H1 (cell line): Measurements from ENCODE around the gene ENOSF1.

Experiments used
- BRCA1 ChIP-seq: IDR thresholded peaks from 2 replicates; pipeline ENCODE4 v1.6.1; 2012; ENCODE audit warnings: low read depth, low read length, improper control_type of control experiment
- CTCF ChIP-seq, 3 experiments: IDR thresholded peaks; 1 replicate in 2 of 3; 2 replicates in 1 of 3; pipeline versions ENCODE4 v1.5.1 to v1.6.1; 2011; ENCODE audit warnings: low read length in 3 of 3, mild to moderate bottlenecking in 3 of 3, inconsistent platforms in 2 of 3, low read depth in 1 of 3, moderate library complexity in 1 of 3; ENCODE audit not compliant: insufficient read depth in 1 of 3; ENCODE audit errors: control extremely low read depth in 1 of 3
- E2F6 ChIP-seq: IDR thresholded peaks from 2 replicates; pipeline ENCODE4 v1.6.1; 2012; ENCODE audit warnings: inconsistent platforms
- EGR1 ChIP-seq: IDR thresholded peaks from 2 replicates; pipeline ENCODE4 v1.6.1; 2011; ENCODE audit warnings: low read depth, low read length, borderline replicate concordance
- EP300 ChIP-seq, 2 experiments: IDR thresholded peaks; 1 replicate in 1 of 2; 2 replicates in 1 of 2; pipeline ENCODE4 v1.6.1; 2011 to 2012; ENCODE audit warnings: low read depth in 2 of 2, low read length in 2 of 2, mild to moderate bottlenecking in 2 of 2, borderline replicate concordance in 1 of 2, inconsistent platforms in 1 of 2, moderate library complexity in 1 of 2
- HDAC2 ChIP-seq, 2 experiments: fragments of 300-600 bp in 1 of 2; sonication (generic) in 1 of 2; IDR thresholded peaks; 2 replicates each; pipeline ENCODE4 v1.6.1; 2011 to 2012; ENCODE audit warnings: low read depth in 2 of 2, low read length in 2 of 2, mild to moderate bottlenecking in 2 of 2, moderate library complexity in 2 of 2, borderline replicate concordance in 1 of 2, inconsistent platforms in 1 of 2
- POLR2A ChIP-seq, 2 experiments: IDR thresholded peaks; 1 replicate in 1 of 2; 2 replicates in 1 of 2; pipeline ENCODE4 v1.6.1; 2011; ENCODE audit warnings: low read depth in 2 of 2, low read length in 2 of 2, mild to moderate bottlenecking in 2 of 2; ENCODE audit errors: control extremely low read depth in 1 of 2
- POLR2AphosphoS5 ChIP-seq: IDR thresholded peaks from 2 replicates; pipeline ENCODE4 v1.6.1; 2011; ENCODE audit warnings: low read depth, low read length
- SRF ChIP-seq: IDR thresholded peaks from 2 replicates; pipeline ENCODE4 v1.6.1; 2011; ENCODE audit warnings: mild to moderate bottlenecking, low read depth, low read length, moderate library complexity
- YY1 ChIP-seq: IDR thresholded peaks from 2 replicates; pipeline ENCODE4 v1.6.1; 2011; ENCODE audit warnings: low read depth, mild to moderate bottlenecking, low read length
- TF ChIP-seq, protein P1 (sequence below): IDR thresholded peaks from 2 replicates; pipeline ENCODE4 v1.6.1; 2012; ENCODE audit warnings: inconsistent platforms
- TF ChIP-seq, protein P2 (sequence below): IDR thresholded peaks from 2 replicates; pipeline ENCODE4 v1.6.1; 2011; ENCODE audit warnings: low read length, improper control_type of control experiment

DNA sequence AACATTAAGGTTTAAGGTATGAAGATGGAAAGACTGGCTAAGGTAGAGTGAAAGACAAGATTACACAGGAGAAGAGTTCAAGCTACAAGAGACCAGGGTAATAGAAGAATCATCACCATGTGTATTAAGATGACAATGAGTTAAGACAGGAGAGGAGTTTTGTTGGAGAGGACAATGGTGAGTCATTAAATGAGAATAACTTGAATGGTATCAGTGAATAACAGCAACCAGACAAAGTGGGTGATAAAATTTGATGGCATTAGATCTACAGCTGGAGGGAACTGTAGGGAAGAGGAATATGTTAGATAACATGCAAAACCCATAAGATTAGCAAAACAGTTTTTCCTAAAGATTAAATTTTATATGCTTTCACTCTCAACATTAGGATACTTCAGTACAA lies 18.8 kb upstream of the ENOSF1 start:
- TF ChIP-seq CTCF (IDR thresholded peaks at IDR 0.05; ENCODE audit: control extremely low read depth in 1 of 3, insufficient read depth in 1 of 3, low read depth in 1 of 3, low read length in 3 of 3) (no peak), EGR1 (no peak), BRCA1 (no peak), POLR2AphosphoS5 (no peak), EP300 (IDR thresholded peaks at IDR 0.05; ENCODE audit: borderline replicate concordance in 1 of 2, low read depth in 2 of 2, low read length in 2 of 2) (no peak), YY1 (no peak), E2F6 (no peak), SRF (no peak), HDAC2 (IDR thresholded peaks at IDR 0.05; ENCODE audit: borderline replicate concordance in 1 of 2, low read depth in 2 of 2, low read length in 2 of 2) (no peak), POLR2A (IDR thresholded peaks at IDR 0.05; ENCODE audit: control extremely low read depth in 1 of 2, low read depth in 2 of 2, low read length in 2 of 2) (no peak)
- TF ChIP-seq, protein P1, sequence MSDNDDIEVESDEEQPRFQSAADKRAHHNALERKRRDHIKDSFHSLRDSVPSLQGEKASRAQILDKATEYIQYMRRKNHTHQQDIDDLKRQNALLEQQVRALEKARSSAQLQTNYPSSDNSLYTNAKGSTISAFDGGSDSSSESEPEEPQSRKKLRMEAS: no peak
- TF ChIP-seq, protein P2, sequence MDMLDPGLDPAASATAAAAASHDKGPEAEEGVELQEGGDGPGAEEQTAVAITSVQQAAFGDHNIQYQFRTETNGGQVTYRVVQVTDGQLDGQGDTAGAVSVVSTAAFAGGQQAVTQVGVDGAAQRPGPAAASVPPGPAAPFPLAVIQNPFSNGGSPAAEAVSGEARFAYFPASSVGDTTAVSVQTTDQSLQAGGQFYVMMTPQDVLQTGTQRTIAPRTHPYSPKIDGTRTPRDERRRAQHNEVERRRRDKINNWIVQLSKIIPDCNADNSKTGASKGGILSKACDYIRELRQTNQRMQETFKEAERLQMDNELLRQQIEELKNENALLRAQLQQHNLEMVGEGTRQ: no peak
